GM12801 (cell line): ENCODE data around the gene BSDC1.

Experiments
- TF ChIP-seq, protein P1 (sequence below): IDR thresholded peaks from one replicate; pipeline ENCODE4 v1.5.1; 2011; ENCODE audit warnings: control low read depth; ENCODE audit not compliant: insufficient read length; ENCODE audit errors: extremely low read depth

BSDC1 gene

DNA sequence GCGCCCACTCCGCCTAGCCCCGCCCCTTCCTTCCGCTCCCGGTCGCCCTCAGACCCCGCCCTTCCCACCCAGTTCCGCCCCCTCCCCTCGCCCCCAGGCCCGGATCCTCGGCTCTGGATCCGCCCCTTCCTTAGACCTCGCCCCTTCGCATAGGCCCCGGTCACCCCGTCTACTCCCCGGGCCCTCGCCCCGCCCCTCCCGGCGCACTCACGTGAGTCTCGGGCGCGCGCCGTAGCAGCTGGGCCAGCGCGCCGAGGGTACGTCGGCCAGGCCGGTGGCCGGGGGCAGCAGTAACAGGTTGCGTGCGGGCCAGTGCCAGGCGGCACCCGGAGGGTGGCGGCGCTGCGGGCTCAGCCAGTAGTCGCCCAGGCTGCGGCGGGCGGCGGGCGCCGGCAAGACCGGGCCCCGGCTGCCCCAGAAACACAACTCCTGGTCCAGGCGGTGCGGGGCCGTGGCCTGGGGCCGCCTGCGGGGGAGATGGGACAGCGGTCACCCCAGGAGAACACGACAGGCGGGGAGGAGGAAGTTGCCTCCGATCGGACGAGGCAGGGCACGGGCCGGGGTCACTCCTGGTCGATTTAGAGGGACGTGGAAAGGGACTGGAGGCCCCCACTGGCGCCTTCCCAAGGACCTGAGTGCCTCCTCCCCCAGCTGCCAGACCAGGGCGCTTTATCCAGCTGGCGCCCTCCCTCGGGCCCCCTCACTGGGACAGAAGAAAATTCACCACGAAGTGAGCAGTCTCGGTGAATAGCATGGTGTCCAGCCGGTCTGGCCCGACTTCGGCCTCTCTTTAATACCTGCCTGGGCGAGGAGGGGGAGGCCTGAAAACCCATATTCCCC is 42.6 kb downstream of the BSDC1 start:
- TF ChIP-seq, protein P1, sequence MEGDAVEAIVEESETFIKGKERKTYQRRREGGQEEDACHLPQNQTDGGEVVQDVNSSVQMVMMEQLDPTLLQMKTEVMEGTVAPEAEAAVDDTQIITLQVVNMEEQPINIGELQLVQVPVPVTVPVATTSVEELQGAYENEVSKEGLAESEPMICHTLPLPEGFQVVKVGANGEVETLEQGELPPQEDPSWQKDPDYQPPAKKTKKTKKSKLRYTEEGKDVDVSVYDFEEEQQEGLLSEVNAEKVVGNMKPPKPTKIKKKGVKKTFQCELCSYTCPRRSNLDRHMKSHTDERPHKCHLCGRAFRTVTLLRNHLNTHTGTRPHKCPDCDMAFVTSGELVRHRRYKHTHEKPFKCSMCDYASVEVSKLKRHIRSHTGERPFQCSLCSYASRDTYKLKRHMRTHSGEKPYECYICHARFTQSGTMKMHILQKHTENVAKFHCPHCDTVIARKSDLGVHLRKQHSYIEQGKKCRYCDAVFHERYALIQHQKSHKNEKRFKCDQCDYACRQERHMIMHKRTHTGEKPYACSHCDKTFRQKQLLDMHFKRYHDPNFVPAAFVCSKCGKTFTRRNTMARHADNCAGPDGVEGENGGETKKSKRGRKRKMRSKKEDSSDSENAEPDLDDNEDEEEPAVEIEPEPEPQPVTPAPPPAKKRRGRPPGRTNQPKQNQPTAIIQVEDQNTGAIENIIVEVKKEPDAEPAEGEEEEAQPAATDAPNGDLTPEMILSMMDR = no peak

DNA sequence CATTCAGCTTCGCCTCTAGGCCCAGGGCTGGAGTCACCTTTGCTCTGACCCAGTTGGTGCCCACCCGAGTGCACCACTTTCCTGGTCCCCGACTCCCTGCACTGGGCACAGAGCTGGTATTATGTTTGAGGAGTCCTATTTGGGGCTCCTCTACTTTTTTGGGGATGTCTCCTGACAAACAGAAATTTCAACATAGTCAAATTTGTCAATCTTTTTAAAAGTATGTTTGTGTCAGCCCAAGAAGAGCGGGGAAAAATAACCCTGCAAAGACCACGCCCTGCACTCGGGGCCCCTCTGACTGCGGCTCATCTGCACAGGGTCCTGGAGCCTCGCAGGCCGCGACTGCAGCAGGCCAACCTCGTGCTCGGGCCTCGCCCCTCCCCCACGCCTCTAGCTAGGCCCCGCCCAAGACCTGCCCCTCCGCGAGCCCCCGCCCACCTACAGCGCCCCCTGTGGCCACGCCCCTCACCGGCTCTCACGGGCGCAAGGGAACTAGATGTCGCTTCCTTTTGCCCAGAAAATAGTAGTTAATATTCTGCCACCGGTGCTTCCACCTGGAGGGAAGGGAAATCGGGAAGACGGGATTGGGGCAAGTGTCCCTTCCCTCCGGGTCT is 43.3 kb downstream of the BSDC1 start:
- TF ChIP-seq, protein P1 = no peak

DNA sequence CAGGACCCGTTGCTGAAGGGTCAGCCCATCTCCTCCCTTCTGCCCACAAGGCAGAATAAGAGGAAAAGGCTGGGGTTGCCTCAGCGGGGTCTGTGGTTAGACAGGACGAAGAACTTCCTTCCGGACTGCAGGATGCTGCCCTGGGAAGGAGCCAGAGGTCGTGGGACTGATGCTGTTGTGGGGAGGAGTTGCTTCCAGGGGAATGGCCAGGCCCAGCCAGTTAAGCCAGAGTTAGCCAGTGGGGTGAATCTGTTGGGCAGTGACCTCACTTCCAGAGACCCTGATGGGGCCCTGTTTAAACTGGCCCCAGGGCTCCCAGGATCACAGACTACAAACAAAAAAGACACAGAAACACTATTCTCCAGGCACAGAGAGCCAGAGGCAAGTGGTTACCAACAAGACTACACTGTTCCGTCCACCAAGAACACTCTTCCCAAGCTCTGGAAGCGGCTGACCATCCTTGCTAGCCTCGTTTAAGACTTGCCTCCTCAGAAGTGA is 45.0 kb downstream of the BSDC1 start:
- TF ChIP-seq, protein P1 = no peak

DNA sequence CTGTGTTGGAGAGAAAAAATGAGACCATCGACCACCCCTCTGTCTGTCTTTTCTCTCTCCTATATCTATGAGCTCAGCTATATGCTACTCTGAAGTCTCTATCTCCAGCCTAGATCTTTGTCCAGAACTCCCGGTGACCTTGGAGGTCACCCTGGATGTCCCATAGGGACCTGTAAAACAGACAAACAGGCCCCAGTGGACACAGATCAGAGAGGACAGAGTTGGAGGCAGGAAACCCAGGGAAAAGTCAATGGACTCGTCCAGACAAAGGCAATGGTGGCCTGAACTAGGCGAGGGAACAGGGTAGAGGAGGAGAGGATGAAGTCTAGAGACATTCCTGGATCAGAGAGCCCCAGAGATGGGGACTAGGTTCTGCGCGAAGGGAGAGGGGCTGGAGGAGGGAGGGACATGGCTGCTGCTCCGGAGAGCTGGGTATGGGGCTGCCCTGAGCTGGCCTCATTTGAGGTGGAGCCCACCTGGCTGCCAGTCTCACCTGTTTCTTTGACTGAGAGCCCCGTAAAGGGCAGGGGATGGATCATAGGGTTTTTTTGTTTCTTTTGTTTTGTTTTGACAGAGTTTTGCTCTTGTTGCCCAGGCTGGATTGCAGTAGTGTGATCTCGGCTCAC is 47.6 kb downstream of the BSDC1 start:
- TF ChIP-seq, protein P1 = no peak

DNA sequence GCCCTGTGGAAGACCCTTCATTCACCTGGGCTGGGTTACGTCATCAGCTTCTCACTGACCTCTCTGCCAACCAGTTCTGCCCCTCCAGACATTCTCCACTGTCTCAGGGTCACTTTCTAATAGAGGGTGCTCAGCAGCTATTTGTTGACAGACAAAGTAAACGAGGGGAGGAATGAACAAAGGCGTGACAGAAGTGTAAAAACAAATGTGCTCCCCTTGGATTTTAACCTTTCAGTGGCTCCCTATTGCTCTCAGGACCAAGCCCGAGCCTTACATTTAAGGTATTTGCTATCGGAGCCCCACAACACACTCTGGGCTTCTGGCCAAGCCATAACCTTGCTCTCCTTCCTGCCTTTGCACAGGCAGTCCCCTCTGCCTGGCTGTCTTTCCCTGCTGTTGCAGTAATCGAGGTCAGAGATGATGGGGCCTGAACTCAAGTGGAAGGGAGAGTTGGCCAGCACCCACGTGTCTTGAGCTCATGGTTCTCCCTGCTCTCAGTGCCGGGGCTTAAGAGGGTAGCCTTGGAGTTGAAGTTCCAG is 48.9 kb downstream of the BSDC1 start:
- TF ChIP-seq, protein P1 = no peak

DNA sequence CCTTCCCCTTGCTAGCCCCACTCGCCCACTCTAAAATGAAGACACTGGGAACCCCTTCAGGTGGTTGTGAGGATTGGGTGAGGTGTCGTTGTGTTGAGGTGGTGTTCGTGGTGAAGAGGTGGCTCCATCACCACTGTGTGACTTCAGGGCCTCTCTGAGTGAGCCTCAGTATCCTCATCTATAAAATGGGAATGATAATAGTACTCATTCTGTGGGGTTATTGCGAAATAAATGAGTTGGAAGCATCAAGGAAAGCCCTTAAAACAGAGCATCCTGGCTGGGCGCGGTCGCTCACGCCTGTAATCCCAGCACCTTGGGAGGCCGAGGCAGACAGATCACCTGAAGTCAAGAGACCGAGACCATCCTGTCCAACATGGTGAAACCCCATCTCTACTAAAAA is 51.5 kb downstream of the BSDC1 start:
- TF ChIP-seq, protein P1 = no peak

DNA sequence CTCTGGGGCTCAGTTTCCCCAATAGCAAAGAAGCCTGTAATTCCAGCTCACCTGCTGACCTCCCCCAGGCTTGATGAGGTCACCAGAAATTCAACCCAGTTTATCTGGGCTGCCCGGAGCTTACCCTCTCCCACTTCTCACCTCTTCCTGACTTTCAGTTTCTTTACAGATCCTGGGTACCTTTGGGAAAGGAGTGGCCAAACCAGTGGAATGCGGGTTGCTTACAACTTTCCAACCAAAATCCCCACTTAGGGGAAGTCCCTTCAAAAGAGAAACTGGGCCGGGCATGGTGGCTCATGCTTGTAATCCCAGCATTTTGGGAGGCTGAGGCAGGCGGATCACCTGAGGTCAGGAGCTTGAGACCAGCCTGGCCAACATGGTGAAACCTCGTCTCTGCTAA is 52.3 kb downstream of the BSDC1 start:
- TF ChIP-seq, protein P1 = no peak
